Activated B cell treated with CpG ODN at 0.5 μM for 24 hours (primary cell): Measurements from ENCODE around the gene IGF2BP3. TPM values are rescaled to one million over a fixed set of nuclear protein-coding genes. Genes with fewer than 3 reads are reported as not detected.

Experiments
- ATAC-seq: fragments of 200-7000 bp; cut with Tn5 transposase; one replicate; pipeline ENCODE4 v1.10.0; 2021; ENCODE audit warnings: low read depth, mild to moderate bottlenecking, moderate library complexity
- CTCF ChIA-PET: fragments of 350-600 bp; sonication (Branson Sonifier 250); formaldehyde crosslinking; loops from one replicate; lab custom pipeline; 2021; ENCODE audit warnings: antibody characterized with exemption; lab: Charles Lee
- POLR2A ChIA-PET: fragments of 350-600 bp; sonication (Branson Sonifier 250); formaldehyde crosslinking; loops from one replicate; lab custom pipeline; 2021; ENCODE audit warnings: antibody characterized with exemption; lab: Charles Lee
- DNase-seq: peaks from one replicate; pipeline ENCODE4 v3.0.0; 2022
- H3K27ac Mint-ChIP-seq: one replicate; pipeline ENCODE4 v1.8.0; 2020; ENCODE audit warnings: mixed read lengths
- H3K27me3 Mint-ChIP-seq: one replicate; pipeline ENCODE4 v1.8.0; 2021; ENCODE audit warnings: mixed read lengths
- H3K36me3 Mint-ChIP-seq: one replicate; pipeline ENCODE4 v1.8.0; 2021; ENCODE audit warnings: low read depth, mixed read lengths
- H3K4me1 Mint-ChIP-seq: one replicate; pipeline ENCODE4 v1.8.0; 2021; ENCODE audit warnings: mixed read lengths
- H3K4me3 Mint-ChIP-seq: one replicate; pipeline ENCODE4 v1.8.0; 2020; ENCODE audit warnings: mild to moderate bottlenecking, mixed read lengths
- H3K9me3 Mint-ChIP-seq: one replicate; pipeline ENCODE4 v1.8.0; 2020; ENCODE audit warnings: mixed read lengths
- CTCF ChIP-seq: fragments of 200-600 bp; IDR thresholded peaks from one replicate; pipeline ENCODE4 v1.8.0; 2022; ENCODE audit warnings: antibody characterized with exemption, mild to moderate bottlenecking
- intact Hi-C: fragments of 100-400 bp; cut with micrococcal nuclease; formaldehyde crosslinking; loops from one replicate; pipeline ENCODE4 v1.15.1; 2024
- total RNA-seq: library from RNA; stranded (reverse); gene quantifications from 2 replicates; pipeline ENCODE4 v1.2.3, GENCODE V29; 2022

Gene IGF2BP3
- total RNA-seq, 1 donor from 2014 or later, result 10.3 TPM

- Mint-ChIP-seq H3K4me1 (peaks cover 11% of the 10 kb centered on the region), H3K27me3 (peaks cover 32% of the 10 kb centered on the region), H3K9me3 (no peaks in the 10 kb centered on the region), H3K4me3 (no peak overlapping the region), H3K36me3 (no peaks in the 10 kb centered on the region), H3K27ac (no peak overlapping the region)
- TF ChIP-seq CTCF, result no peak
- ChIA-PET POLR2A (interaction anchor here (2.0 kb wide), 1 partner anchor 12 kb away, joined by 5 read pairs; no protein-coding TSS in a partner anchor), CTCF (no interaction called here)
- intact Hi-C loops, result no loop called here
- ATAC-seq (no peak), DNase-seq (no peak)
These were observed 7.9 kb upstream of the IGF2BP3 start for GRCh38 chr7:23477962-23478866.

- Mint-ChIP-seq H3K36me3 (no peaks in the 10 kb centered on the region), H3K4me1 (peaks cover 12% of the 10 kb centered on the region), H3K4me3 (no peak overlapping the region), H3K9me3 (no peaks in the 10 kb centered on the region), H3K27me3 (peaks cover 37% of the 10 kb centered on the region), H3K27ac (no peak overlapping the region)
- POLR2A ChIA-PET, result interaction anchor here (0.9 kb wide), 1 partner anchor 9 kb away, joined by 3 read pairs; no protein-coding TSS in a partner anchor
- ATAC-seq (no peak), DNase-seq (no peak)
- intact Hi-C loops, result no loop called here
- no peak for TF ChIP-seq CTCF
- CTCF ChIA-PET, result no interaction called here
These were observed 6.8 kb upstream of the IGF2BP3 start for GRCh38 chr7:23477157-23477499.

- Mint-ChIP-seq H3K27ac (no peak overlapping the region), H3K9me3 (no peaks in the 10 kb centered on the region), H3K27me3 (peaks cover 38% of the 10 kb centered on the region), H3K36me3 (no peaks in the 10 kb centered on the region), H3K4me3 (no peak overlapping the region), H3K4me1 (peaks cover 14% of the 10 kb centered on the region)
- intact Hi-C loops, result no loop called here
- ATAC-seq, result no peak
- ChIA-PET CTCF (no interaction called here), POLR2A (interaction anchor here (0.9 kb wide), 1 partner anchor 9 kb away, joined by 3 read pairs; no protein-coding TSS in a partner anchor)
- no peak for DNase-seq
- no peak for TF ChIP-seq CTCF
These were observed 6.2 kb upstream of the IGF2BP3 start for GRCh38 chr7:23476286-23477156.

GRCh38 chr7:23475576-23475839 lies 5.2 kb upstream of the IGF2BP3 start:
- CTCF ChIA-PET, result no interaction called here

More at GRCh38 chr7:23475576-23475839, 5.2 kb upstream of the IGF2BP3 start:
- DNase-seq, result no peak
- Mint-ChIP-seq H3K36me3 (no peaks in the 10 kb centered on the region), H3K9me3 (no peaks in the 10 kb centered on the region), H3K27me3 (peaks cover 42% of the 10 kb centered on the region), H3K4me1 (peaks cover 22% of the 10 kb centered on the region), H3K4me3 (no peak overlapping the region), H3K27ac (no peak overlapping the region)
- no peak for ATAC-seq
- POLR2A ChIA-PET, result interaction anchor here (0.6 kb wide), 1 partner anchor 166 kb away, joined by 3 read pairs; no protein-coding TSS in a partner anchor
- intact Hi-C loops, result loop anchor here (2.0 kb wide), 1 partner anchor 15 kb away; no protein-coding TSS in a partner anchor
- no peak for TF ChIP-seq CTCF
